H1 (cell line): ENCODE measurements around the gene VIPAS39.

Experiments used
- CBX8 ChIP-seq: fragments of 300-800, 300-1000 bp; sonication (generic); IDR thresholded peaks from 2 replicates; pipeline ENCODE4 v1.7.1; 2016; ENCODE audit warnings: low read depth, low read length, borderline replicate concordance
- CEBPB ChIP-seq: IDR thresholded peaks from 2 replicates; pipeline ENCODE4 v1.6.1; 2012; ENCODE audit warnings: low read depth, low read length
- CTCF ChIP-seq, 3 experiments: IDR thresholded peaks; 1 replicate in 2 of 3; 2 replicates in 1 of 3; pipeline versions ENCODE4 v1.5.1 to v1.6.1; 2011; ENCODE audit warnings: low read length in 3 of 3, mild to moderate bottlenecking in 3 of 3, inconsistent platforms in 2 of 3, low read depth in 1 of 3, moderate library complexity in 1 of 3; ENCODE audit not compliant: insufficient read depth in 1 of 3; ENCODE audit errors: control extremely low read depth in 1 of 3
- EP300 ChIP-seq, 2 experiments: IDR thresholded peaks; 1 replicate in 1 of 2; 2 replicates in 1 of 2; pipeline ENCODE4 v1.6.1; 2011 to 2012; ENCODE audit warnings: low read depth in 2 of 2, low read length in 2 of 2, mild to moderate bottlenecking in 2 of 2, borderline replicate concordance in 1 of 2, inconsistent platforms in 1 of 2, moderate library complexity in 1 of 2
- EZH2 ChIP-seq: fragments of 200-600 bp; sonication (generic); IDR thresholded peaks from 2 replicates; pipeline ENCODE4 v1.7.1; 2012; ENCODE audit warnings: low read depth, mild to moderate bottlenecking, moderate library complexity, low read length, inconsistent platforms; ENCODE audit not compliant: severe bottlenecking
- GTF2F1 ChIP-seq: IDR thresholded peaks from 2 replicates; pipeline ENCODE4 v1.6.1; 2012; ENCODE audit warnings: low read depth, low read length, improper control_type of control experiment, borderline replicate concordance
- HDAC2 ChIP-seq, 2 experiments: fragments of 300-600 bp in 1 of 2; sonication (generic) in 1 of 2; IDR thresholded peaks; 2 replicates each; pipeline ENCODE4 v1.6.1; 2011 to 2012; ENCODE audit warnings: low read depth in 2 of 2, low read length in 2 of 2, mild to moderate bottlenecking in 2 of 2, moderate library complexity in 2 of 2, borderline replicate concordance in 1 of 2, inconsistent platforms in 1 of 2
- MAFK ChIP-seq: IDR thresholded peaks from 2 replicates; pipeline ENCODE4 v1.6.1; 2012; ENCODE audit warnings: low read depth, mild to moderate bottlenecking, improper control_type of control experiment, low read length
- POLR2A ChIP-seq, 2 experiments: IDR thresholded peaks; 1 replicate in 1 of 2; 2 replicates in 1 of 2; pipeline ENCODE4 v1.6.1; 2011; ENCODE audit warnings: low read depth in 2 of 2, low read length in 2 of 2, mild to moderate bottlenecking in 2 of 2; ENCODE audit errors: control extremely low read depth in 1 of 2
- POLR2AphosphoS5 ChIP-seq: IDR thresholded peaks from 2 replicates; pipeline ENCODE4 v1.6.1; 2011; ENCODE audit warnings: low read depth, low read length
- ZNF274 ChIP-seq: IDR thresholded peaks from 2 replicates; pipeline ENCODE4 v1.7.0; 2012; ENCODE audit warnings: low read length, borderline replicate concordance; ENCODE audit errors: extremely low read depth

- no peak for TF ChIP-seq EZH2
- no peak for TF ChIP-seq CTCF (IDR thresholded peaks at IDR 0.05; ENCODE audit: control extremely low read depth in 1 of 3, insufficient read depth in 1 of 3, low read depth in 1 of 3, low read length in 3 of 3)
- TF ChIP-seq CEBPB: no peak
- TF ChIP-seq ZNF274: no peak
- no peak for TF ChIP-seq EP300 (IDR thresholded peaks at IDR 0.05; ENCODE audit: borderline replicate concordance in 1 of 2, low read depth in 2 of 2, low read length in 2 of 2)
- no peak for TF ChIP-seq POLR2A (IDR thresholded peaks at IDR 0.05; ENCODE audit: control extremely low read depth in 1 of 2, low read depth in 2 of 2, low read length in 2 of 2)
- TF ChIP-seq GTF2F1: no peak
- TF ChIP-seq MAFK: no peak
- TF ChIP-seq CBX8: no peak
- no peak for TF ChIP-seq HDAC2 (IDR thresholded peaks at IDR 0.05; ENCODE audit: borderline replicate concordance in 1 of 2, low read depth in 2 of 2, low read length in 2 of 2)
- no peak for TF ChIP-seq POLR2AphosphoS5
Observed at GRCh38 chr14:77478796-77479195, 21.4 kb upstream of the VIPAS39 start.
